Measurements from ENCODE around the gene CDH4.

- TF ChIP-seq POLR2A (IDR thresholded peaks at IDR 0.05; ENCODE audit: low read length): no peak
- TF ChIP-seq GATA1 (IDR thresholded peaks at IDR 0.05; ENCODE audit: low read depth, low read length): no peak
Measured at GRCh38 chr20:61964675-61965605, 712.9 kb downstream of the CDH4 start.
